Stimulated activated CD4-positive, alpha-beta T cell treated with anti-CD3 and anti-CD28 coated beads, TNF-alpha, amount 100 ng/mL, for 1 hour (primary cell): ENCODE results near the gene RAD54L.
"Not testable (repeated sequence)": the region's sequence is repeated elsewhere in the genome, so short reads cannot be mapped to it uniquely, and the experiment has no call there.

Experiments used
- DNase-seq, 3 donors: peaks; one replicate each; pipeline ENCODE4 v3.0.0-alpha.2; 2020; ENCODE audit warnings: low read depth in 3 of 3, low spot score in 1 of 3

Gene RAD54L

GRCh38 chr1:46238865-46239264, 8.7 kb upstream of the RAD54L start:
- DNase-seq, result not testable (repeated sequence)

DNA sequence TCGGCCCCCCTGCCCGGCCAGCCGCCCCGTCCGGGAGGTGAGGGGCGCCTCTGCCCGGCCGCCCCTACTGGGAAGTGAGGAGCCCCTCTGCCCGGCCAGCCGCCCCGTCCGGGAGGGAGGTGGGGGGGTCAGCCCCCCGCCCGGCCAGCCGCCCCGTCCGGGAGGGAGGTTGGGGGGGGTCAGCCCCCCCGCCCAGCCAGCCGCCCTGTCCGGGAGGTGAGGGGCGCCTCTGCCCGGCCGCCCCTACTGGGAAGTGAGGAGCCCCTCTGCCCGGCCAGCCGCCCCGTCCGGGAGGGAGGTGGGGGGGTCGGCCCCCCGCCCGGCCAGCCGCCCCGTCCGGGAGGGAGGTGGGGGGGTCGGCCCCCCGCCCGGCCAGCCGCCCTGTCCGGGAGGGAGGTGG, 5.8 kb upstream of the RAD54L start:
- not testable (repeated sequence) for DNase-seq

DNA sequence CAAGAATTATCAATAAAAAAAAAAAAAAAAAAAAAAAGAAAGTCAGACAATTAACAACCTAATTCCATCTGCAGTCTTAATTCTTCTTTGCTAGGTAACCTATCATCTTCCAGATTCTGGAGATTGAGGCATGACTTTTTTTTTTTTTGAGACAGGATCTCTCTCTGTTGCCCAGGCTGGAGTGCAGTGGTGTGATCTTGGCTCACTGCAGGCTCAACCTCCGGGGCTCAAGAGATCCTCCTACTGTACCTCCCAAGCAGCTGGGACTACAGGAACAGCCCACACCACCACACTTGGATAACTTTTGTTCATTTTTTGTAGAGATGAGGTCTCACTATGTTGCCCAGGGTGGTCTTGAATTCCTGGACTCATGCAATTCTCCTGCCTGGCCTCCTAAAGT, 4.6 kb upstream of the RAD54L start:
- no peak for DNase-seq

DNA sequence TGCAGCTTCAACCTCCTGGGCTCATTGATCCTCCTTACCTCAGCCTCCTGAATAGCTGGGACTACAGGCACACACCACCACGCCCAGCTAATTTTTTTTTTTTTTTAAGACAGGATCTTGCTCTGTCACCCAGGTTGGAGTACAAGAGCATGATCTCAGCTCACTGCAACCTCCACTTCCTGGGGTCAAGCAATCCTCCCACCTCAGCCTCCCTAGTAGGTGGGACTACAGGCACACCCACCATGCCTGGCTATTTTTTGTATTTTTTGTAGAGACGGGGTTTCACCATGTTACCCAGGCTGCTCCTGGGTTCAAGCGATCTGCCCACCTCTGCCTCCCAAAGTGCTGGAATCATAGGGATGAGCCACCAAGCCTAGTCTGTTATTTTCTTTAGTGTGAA, 3.7 kb upstream of the RAD54L start:
- not testable (repeated sequence) for DNase-seq

GRCh38 chr1:46244656-46245371, 2.7 kb upstream of the RAD54L start:
- no peak for DNase-seq

DNA sequence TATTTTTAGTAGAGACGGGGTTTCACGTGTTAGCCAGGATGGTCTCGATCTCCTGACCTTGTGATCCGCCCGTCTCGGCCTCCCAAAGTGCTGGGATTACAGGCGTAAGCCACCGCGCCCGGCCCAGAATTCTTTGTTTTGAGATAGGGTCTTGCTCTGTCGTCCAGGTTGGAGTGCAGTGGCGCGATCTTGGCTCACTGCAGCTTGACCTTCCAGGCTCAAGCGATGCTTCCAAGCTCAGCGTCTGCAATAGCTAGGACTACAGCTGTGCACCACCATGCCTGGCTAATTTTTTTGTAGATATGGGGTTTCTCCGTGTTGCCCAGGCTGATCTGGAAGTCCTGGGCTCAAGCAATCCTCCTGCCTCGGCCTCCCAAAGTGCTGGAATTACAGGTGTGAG, 1.4 kb upstream of the RAD54L start:
- not testable (repeated sequence) for DNase-seq

- peak in 1 of 3 donors; percentile 43 for DNase-seq
Observed at GRCh38 chr1:46246548-46247435, 771 bp upstream of the RAD54L start.

DNA sequence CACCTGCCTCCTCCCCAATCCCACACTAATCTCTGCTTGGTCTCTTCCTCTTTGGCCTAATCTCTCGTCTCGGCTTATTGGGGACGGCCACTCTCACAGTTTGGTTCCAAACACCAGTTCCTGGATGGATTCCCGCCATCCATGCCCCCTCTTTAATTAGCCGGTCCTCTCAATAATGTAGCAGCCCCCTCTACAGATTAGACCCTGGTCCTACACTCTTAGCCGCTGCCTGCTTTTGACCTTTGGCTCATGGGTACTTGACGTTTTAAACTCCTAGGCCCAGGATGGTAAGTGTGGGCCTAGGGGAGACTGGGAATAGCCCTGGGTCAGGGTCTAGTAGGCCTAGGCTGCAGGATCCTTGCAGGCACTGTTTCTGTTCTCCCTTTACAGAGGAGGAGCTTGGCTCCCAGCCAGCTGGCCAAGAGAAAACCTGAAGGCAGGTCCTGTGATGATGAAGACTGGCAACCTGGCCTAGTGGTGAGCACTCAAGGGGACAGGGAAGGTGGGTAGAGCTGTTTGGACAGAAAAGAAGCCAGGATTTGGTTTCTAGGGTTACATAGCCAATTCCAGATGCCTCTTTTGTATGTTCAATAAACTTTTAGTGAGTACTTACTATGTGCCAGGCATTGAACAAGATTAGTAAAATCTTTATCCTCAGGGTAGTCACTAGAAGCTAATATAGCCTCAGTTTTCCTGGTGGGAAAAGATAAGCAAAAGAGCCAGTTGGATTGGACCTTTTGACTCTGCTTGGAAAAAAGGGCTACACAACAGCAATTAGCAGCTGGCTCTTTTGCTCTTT, 758 bp downstream of the RAD54L start:
- DNase-seq, result no peak

- no peak for DNase-seq
Observed at GRCh38 chr1:46254668-46255067, 7.1 kb downstream of the RAD54L start.

GRCh38 chr1:46256523-46256922, 9.0 kb downstream of the RAD54L start:
- no peak for DNase-seq

DNA sequence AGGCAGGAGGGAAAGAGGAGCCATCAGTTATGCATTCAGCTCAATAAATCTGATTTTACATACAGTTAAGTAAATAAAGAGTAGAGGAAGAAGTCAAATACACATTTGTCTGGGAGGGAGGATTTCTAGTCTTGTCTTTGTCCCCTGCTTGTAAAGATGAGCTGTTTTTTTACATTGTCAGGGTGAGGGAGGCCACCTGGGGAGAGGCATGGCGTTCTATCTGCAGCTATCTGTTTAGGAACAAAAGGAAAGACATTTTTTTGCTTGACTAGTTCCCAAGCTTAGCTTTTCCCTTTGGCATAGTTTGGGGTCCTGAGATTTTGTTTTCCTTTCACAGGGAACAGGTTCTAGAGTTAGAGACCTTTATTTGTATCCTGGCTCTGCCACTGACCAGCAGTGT, 14.9 kb downstream of the RAD54L start:
- DNase-seq, result no peak

DNA sequence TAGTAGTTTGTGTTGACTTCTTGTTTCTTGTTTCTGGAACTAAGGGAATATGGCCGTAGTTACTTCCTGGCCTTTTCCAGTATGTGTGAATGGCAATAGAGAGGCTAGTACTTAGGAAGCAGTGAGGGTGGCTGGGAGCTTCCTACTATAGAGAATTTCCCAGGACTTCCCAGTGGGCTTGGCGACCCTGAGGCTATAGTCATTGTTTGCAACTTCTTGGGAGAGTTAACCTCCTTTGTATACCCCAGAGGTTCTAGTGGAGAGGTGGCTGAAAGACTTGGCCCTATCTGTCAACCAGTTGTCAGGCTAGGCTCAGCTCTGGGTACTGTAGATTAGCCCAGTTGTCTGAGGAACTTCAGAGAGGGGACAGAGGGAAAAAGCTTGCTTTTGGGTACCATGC, 15.6 kb downstream of the RAD54L start:
- no peak for DNase-seq

DNA sequence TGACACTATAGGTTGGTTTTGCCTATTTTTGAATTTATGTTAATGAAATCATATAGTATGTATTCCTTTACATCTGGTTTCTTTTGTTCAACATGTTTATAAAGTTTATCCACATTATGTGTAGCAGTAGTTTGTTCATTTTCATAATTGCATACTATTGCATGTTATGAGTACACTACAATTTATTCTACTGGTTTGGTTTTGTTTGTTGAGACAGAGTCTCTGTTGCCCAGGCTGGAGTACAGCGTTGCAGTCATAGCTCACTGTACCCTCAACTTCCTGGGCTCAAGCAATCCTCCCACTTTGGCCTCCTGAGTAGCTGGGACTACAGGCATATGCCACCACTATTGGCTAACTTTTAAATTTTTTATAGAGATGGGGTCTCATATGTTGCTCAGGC, 21.0 kb downstream of the RAD54L start:
- DNase-seq, result no peak

GRCh38 chr1:46274225-46275029, 26.9 kb downstream of the RAD54L start:
- DNase-seq, result no peak

- no peak for DNase-seq
Observed at GRCh38 chr1:46275030-46275337, 27.4 kb downstream of the RAD54L start.

GRCh38 chr1:46277658-46278373, 30.3 kb downstream of the RAD54L start:
- DNase-seq, result no peak

DNA sequence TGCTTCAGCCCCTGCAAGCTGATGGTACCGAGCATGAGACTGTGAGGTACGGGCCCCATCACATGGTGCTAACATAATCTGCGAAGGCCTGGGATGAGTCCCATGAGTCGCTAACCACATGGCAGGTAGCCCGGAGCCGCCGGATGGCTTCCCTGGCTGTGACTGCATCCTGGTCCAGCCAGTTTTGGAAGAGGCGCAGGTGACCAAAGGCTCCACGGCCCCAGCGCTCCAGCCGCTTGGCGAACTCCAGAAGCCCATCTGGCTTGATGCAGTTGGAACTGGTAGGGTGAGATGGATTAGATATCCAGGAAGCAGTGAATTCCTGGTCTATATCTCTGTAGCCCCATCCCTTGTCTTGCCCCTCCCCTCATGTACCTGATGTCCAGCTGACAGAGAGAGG, 31.2 kb downstream of the RAD54L start:
- no peak for DNase-seq

GRCh38 chr1:46280092-46280491, 32.5 kb downstream of the RAD54L start:
- no peak for DNase-seq

GRCh38 chr1:46281021-46281420, 33.5 kb downstream of the RAD54L start:
- no peak for DNase-seq

DNA sequence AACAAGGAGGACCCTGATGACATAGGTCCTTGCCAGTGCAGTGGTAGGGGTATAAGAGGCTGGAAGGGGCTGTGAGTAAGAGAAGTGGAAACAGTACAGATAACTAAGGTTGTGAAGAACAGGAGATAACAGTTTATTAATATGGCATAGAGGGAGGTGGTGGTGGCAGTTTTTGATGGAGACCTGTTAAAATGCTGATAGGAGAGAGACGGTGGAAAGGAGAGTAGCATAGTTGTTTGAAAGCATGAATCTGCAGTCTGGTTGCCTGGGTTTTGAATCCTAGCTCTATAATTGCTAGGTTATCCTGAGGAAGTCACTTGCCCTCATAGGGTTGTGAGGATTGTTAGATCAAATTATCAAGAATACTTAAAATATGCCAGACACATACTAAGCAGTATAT, 36.5 kb downstream of the RAD54L start:
- no peak for DNase-seq
